Measurements from ENCODE around the gene FOXL2.

The FOXL2 gene

DNA sequence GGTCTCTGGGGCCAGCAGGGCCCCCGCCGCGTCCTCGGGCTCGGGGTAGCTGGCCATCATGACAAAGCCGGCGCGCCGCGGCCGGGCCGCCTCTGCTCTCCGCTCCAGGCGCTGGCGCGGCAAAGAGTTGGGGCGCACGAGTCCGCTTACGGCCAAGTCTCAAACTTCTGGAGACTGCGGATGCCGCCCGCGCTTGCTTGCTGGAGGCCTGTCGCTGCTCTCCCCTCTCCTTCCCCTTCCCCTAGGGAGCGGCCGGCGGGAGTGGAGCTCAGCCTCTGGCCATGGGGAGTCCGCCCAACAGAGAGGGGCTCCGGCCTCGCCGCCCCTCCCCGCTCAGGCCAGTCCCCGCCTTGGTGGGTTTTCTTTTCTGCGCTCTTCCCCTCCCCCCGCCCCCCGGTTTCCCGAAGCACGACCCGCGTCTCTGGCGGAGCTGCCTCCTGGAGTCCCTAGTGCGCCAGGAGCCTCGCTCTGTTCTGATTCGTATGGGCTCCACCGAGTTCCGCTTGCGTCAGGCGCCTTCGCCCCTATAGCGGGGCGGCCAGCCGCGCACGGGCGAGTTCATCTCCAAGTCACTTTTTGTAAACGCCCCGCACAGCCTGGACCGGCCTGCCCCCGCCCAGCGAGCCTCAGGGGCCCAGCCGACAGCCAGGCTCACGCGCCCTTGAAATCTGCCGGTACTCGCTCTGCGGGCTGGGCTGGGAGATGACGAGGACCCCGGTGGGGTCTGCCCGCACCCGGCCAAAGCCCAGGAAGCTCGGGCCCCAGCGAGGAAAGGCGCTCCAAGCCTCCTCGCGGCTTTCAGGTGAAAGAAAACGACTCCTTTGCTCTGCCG is at the start of gene FOXL2, which contains the start of gene FOXL2NB:
FOXL2 (minus strand) TSS at position 475 of the 832 bp plus-strand sequence; CDS start at position 60, 415 bp downstream.
FOXL2NB (plus strand) TSS at position 555 of the 832 bp plus-strand sequence; CDS start at position 703, 148 bp downstream.
- FAIRE-seq, result no peak

DNA sequence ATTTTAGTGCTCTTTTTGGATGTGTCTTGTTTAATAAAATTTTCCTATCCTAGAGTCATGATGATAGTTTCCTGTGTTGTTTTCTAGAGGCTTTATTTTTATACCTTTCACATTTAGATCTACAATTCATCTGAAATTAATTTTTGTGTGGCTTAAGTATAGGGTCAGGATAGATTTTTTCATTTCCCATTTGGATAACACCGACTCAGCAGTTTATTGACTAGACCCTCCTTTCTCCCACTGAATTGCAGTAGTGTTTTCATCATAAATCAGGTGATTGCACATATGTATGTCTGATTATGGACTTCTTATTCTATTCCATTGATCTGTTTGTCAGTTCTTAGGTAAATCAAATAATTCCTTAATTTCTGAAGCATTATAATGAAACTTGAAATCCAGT is 48.8 kb upstream of the FOXL2 start:
- DNase-seq (ENCODE audit: low spot score) (no peak), FAIRE-seq (no peak)

More for the DNA sequence above, at the start of gene FOXL2, which contains the start of gene FOXL2NB:
- no peak for DNase-seq (ENCODE audit: low spot score)

DNA sequence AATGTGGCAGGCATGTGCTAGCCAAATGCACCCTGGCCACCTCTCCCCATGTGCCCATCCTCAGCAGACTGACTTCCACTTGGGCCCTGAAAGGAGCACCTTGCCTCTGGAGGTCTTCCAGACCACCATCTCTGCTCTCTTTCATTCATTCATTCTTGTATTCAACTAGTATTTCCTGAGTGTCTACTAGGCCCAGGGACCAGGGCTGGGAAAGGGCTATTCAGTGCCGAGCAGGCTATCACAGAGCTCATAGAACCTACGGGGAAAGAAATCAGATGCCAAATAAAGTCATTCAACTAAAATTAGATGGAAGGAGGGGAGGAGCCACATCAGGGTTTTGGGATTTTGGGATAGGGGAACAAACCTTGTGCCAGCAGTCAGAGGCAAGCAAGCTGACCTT is 40.2 kb upstream of the FOXL2 start:
- no peak for DNase-seq (ENCODE audit: low spot score)

DNA sequence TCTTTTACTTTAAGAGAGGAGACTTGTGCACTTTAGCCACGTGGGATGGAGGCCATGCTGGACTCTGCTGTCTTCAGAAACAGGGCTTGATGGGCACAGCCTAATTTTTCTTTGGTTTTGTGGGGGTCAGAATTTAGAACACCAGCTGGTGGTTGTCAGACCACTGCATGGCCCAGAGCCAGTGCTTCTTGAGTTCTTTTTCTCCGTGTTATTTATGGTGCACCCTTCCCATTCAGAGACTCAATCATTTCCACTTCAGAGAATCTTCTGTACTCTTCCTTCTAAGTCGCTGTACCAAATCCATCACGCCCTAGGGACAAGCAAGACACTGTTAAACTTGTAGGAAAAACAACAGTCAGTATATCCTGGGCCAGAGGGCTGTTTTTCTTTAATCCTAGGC is 39.0 kb upstream of the FOXL2 start:
- FAIRE-seq, result no peak

More for the DNA sequence above, 40.2 kb upstream of the FOXL2 start:
- FAIRE-seq, result no peak

DNA sequence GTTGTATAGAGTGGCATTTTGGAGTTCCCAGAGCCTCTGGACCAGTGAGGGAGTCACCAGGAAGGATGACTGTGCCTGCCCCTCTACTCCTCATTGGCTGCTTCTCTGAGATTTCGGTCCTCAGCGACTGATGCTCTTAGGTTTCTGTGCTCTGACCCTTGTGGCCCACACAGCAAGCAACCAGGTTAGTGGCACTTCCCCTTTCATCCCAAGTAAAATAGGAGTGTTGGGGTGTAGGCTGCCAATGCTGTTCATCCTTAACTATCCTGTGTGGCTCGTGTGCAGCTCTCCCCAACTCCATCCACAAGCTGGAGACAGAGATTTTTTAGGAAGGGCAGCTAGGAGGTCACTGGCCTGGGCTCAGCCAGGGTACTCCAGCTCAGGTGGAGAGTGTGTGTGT is 37.9 kb upstream of the FOXL2 start:
- DNase-seq (ENCODE audit: low spot score), result no peak
- no peak for FAIRE-seq

More for the DNA sequence above, 39.0 kb upstream of the FOXL2 start:
- no peak for DNase-seq (ENCODE audit: low spot score)

DNA sequence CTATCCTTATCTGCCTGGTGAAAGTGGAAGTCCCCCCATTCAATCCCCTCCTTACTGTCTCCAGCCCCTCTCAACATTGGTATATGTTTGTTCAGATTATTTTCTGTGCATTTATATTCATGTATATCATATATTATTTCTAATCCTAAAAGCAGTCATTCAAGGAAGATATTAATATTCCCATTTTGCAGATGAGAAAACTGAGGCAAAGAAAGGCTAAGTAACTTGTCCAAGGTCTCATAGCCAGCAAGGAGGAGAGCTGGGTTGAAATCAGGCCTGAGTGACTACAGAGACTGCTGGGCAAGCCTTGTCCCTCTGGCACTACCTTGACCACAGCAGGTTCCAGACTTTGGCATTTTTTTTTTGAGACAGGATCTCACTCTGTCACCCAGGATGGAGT is 29.1 kb upstream of the FOXL2 start:
- no peak for FAIRE-seq

DNA sequence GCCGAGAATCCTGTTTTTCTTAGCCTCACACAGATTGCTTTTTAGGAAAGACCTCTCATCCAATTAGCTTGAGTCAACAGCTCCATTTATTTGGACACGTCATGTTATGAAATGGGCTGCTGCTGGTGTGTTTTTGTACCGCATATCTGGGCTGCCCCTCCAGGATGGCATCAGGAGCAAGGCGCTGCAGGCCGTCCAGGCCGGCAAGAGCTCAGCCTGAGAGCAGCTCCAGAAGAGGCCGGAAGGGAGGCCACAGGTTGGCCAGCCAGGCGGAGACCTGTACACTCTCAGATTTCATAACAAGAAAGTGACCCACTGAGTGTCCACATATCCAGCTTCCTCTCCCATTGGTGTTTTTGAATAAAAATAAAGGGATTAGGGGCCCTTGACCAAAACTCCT is 28.4 kb upstream of the FOXL2 start:
- no peak for FAIRE-seq
- no peak for DNase-seq (ENCODE audit: low spot score)

More for the DNA sequence above, 29.1 kb upstream of the FOXL2 start:
- no peak for DNase-seq (ENCODE audit: low spot score)

DNA sequence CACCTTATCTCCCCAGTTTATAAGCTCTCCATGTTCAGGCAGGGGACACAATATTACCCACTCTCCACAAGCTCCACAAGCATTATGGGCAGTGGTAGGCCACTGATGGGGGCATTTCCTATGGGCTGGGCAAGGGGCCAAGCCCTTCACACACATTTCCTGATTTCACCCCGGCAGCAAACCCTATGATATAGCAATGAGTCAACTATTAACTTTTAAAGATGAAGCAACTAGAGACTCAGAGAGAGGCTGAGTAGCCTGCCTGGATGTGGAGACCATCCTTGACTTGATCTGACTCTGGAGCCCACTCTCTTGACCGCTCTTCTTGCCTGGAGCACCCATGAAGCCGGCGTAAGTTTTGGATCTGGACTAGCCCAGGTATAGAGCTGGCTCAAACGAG is 27.5 kb upstream of the FOXL2 start:
- DNase-seq (ENCODE audit: low spot score), result peak; percentile 58

DNA sequence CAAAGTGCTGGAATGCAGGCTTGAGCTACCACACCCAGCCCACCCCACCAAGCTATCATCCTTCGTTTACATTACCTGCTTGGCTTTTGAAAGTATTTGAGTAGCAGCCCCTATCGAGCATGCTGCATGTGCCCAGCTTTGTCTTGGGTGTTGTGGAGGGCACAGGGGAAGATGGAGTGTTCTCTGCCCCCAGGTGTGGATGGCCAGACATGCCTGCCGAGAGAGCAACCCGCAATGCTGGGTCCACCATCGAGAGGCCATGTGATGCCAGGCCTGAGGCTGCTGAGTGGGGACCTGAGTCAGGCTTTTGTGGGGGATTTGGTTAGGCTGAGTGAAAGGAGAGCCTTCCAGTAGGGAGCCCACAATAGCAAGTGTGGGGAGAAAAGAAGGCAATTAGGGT is 26.0 kb upstream of the FOXL2 start:
- FAIRE-seq, result no peak
- DNase-seq (ENCODE audit: low spot score), result no peak

More for the DNA sequence above, 27.5 kb upstream of the FOXL2 start:
- peak; percentile 62 for FAIRE-seq

DNA sequence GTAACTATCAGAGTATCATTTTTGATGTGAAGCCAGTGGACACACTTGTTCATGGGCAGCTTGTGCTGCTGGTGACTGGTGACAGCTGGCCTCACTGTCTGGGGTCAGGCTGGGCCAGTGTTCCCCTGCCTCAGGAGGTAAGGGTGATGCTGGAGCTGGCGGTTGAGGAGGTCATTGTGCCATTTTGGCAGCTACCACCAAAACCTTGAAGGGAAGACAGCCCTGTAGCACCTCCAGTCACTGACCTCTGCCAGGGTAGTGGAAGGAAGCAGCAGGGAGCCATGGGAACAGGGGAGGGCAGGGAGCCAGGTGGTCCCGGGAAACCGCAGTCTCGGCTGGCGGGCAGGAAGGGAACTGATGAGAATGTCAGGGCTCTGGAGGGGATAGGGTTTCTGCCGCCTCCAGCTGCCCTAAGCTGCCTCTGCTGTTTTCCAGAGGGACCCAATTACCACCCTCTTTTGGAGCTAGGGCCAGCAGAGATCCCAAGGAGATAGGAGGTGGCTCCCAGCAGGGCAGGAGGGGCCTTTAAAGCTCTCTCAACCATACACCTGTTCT is 24.9 kb upstream of the FOXL2 start:
- FAIRE-seq, result no peak
- no peak for DNase-seq (ENCODE audit: low spot score)

DNA sequence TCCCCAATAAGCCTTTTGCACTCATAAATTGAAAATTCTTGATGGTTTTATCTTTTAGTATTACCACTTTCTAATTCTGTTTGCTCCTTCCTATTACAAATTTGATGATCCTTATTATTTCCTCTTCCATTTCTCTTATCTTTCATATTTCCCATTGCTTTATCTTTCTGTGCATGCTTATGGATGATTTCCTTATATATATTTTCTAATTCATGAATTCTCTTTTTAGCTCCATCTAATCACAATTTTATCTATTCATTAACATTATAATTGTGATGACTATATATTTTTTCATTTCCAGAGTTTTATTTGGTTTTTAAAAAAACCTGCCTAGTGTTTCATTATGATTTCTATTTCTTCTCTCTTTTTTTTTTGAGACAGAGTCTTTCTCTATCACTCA is 18.0 kb upstream of the FOXL2 start:
- FAIRE-seq, result no peak
- no peak for DNase-seq (ENCODE audit: low spot score)

DNA sequence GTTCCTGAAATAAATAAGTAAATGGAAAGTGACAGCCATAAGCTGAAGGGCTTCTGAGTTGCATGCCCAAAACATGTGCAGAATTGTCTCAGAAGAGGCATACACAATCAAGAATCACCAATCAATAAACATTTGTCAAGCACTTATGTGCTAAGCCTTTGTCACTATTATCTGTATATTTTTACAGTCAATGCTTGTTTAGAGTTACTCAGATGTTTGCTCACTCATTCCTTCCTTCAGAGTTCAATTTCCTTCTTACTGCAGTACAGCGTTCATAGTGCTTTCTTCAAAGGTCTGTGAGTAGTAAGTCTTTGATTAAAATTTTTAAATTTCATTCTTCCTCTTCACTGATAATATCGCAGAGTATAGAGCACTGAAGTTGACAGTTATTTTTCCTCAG is 17.3 kb upstream of the FOXL2 start:
- FAIRE-seq, result no peak

DNA sequence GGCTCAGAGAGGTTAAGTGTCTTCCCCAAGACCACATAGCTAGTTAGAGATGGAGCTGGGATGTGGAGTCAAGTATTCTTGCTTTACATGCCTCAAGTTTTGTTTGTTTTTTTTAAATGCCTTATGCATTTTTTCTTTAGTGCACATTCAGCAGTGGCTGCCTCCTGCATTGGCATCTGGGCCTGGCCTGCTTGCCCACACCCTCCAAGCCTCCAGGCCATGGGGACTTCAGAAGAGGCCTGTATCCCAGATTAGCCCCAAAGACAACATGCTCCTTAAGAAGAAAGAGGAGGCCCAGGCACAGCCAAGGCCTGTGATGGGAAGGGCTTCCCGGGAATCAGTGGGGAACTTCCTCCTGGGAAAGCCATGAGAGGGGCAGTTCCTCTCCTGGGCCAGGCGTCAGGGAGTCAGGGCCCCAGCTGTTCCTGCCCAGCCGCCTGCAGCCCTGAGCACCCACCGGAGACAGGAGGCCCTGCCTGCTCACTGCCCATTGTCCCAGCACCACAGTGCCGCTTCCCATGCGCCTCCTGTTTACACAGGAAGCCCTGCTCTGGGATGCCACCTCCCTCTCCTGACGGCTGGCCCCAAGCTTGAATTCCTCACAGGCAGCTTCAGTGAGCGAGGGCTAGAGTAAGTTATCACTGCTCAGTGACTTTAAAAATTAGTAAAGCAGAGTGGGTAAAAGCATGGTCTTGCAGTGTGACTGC is 16.1 kb upstream of the FOXL2 start:
- DNase-seq (ENCODE audit: low spot score) (no peak), FAIRE-seq (no peak)

More for the DNA sequence above, 17.3 kb upstream of the FOXL2 start:
- DNase-seq (ENCODE audit: low spot score), result no peak

DNA sequence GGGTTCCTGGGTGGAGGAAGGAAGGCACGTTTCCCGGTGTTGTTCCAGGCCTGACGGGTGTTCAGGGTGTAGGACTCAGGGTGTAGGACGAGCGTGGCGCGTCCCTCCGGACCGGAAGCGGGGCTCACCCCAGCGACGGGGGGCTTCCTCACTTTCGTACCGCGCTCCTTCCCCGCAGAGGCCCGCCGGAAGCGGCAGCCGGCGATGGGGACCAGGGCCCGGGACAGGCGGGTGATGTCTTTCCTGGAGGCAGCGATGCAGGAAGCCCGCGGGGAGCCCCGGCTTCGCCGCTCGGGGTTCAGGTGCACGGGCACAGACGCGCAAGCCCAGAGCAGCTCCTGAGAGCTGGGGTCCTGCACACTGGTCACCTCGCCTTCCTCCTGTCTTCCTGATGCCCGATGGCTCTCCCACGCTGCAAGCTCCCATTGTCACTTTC is 13.5 kb upstream of the FOXL2 start:
- no peak for FAIRE-seq
- no peak for DNase-seq (ENCODE audit: low spot score)

DNA sequence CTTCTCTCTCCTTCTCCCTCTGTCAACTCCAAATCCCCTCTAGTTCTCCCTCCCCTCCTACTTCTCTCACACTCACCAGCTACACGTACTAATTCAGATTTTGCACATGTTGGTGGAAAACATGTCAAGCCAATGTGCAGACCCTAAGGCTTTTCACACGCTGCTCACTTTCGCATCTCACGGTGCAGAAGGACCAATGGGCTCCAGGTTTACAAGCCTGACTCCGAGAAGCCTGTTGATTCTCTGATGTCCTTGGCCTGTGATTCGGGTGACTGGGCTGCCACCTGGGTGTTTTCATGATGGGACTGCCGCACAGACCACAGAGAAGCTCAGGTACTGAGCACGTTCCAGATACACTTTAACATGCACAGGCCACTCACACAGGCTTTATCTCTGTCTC is 3.8 kb upstream of the FOXL2 start:
- DNase-seq (ENCODE audit: low spot score) (no peak), FAIRE-seq (no peak)

DNA sequence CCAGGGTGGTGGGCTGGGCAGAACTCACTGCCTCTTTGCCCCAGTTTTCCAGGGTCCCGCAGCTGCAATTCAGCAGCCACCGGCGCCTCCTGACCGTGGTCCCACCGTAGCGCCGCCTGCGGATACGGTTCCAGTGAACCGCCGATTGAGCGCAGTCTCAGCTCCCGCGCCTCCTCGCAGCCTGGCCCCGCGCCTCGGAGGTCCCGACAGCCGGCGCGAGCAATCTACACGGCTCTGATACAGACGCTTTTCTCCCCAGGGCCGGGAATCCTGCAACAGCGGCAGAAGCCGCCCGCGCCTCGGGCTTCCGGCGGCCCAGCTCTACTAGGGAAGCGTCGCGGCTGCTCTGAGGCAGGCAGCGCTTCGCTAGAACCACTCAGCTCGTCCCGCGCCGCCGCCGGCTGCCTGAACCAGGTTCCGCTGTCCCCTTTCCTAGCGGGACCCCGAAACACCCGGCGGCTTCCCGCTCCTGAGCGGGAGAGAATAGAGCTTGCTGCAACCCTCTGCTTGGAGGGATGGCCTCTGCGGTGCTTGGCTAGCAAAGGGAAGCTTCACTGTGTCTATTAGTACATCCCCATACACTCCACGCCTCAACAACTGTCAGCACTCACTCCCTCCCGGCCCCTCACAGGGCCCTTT is 3.2 kb upstream of the FOXL2 start:
- FAIRE-seq, result no peak
- no peak for DNase-seq (ENCODE audit: low spot score)

DNA sequence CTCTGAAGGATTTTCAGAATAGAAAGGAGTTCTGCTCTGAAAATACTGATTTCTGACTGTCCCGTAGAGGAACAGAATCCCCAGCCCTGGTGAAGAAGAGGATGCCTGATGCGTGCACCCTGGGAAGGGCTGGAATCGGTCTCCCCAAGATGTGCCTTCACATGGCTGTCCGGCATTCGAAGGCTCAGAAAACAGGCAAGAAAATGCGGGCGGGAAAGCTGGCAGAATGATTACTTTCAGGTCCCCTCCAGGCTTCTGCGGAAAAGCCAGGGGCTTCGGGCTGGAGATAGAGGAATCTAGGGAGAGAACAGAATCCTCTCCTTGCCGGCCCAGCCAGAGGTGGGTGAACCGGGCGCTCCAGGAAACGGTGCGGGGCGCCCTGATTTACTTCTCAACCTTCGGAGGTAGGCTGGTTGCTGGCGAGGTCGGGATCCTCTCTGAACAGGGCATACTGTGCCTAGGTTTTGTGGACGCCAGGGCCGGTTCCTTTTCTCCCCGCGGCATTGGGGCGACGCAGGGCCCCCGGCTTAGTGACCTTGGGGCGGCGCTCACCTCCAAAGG is 2.6 kb upstream of the FOXL2 start:
- DNase-seq (ENCODE audit: low spot score), result no peak

DNA sequence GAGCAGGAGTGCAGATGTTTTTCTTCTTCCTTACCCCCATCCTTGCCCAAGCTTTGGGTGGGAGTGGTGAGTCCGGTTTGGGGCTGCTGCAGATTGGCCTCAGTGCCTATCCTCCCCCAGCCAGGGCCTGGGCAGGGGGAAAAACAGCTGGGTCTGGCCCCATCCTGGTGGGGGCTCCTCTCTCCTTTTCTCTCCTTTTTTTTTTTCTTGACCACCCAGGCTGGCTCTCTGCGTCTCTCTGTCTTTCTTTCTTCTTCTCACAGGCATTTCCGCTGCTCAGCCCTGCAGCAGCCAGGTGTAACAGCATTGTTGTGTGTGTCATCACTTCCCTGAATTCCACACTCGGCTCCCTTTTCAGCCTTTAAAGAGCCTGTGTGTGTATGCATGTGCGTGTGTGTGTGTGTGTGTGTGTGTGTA is 2.1 kb upstream of the FOXL2 start:
- DNase-seq (ENCODE audit: low spot score) (no peak), FAIRE-seq (no peak)

More for the DNA sequence above, 2.6 kb upstream of the FOXL2 start:
- no peak for FAIRE-seq

DNA sequence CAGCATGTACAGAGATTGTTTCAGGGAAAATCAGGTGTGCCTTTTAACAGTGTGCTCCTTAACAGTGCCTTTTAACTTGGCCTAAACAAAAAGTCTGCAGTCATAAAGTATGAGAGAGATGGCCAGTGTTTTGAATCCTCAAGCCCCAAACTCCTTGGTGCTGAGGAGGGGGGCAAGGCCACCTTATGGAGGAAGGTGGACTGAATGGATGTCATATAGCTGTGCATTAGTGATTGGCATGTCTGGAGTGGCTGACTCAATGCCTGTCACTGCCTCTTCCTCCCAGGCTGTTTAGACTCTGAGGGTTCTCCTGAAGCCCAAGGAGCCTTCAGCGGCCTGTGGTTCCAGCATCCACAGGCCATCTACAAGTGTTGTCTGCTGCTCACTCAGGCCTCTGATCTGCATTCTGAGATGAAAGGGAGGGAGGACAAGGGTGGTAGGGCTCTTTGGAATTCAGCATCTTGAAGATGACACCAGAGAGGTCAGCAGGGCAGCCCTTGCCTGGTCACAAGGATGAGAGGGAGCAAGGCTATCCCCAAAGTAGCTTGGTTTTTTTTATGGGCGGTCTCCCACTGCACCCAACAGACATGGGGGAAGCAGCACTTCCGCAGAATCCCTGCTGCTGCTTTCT is 1.5 kb upstream of the FOXL2 start:
- FAIRE-seq, result no peak
- no peak for DNase-seq (ENCODE audit: low spot score)

DNA sequence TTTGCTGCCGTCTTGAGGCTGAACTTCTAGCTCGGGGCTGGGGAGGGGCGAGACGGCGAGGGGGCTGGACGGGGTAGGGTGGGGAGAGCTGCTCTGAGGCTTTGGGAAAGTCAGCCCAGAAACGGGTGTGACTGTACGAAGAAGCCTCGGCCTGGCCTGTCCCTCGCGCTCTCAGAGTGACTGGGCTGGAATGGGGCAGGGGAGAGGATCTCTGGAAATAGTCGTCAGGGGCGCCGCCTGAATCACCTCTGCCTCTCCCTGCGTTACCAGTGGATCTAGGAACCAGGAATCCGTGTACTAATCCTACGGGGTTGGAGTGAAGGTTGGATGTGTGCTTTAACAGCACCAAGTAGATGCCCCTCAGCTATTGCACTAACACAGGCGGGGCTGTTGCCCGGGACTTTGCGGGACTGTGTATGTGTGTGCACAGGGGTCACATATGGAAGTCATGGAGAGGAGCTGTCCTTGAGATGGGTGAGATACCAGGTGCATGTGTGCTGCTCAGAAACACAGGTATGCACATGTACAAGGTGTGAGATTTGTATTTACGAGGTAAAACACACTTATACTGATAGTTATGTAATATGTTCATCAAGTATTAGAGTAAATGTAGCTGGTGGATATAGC is 671 bp upstream of the FOXL2 start:
- DNase-seq (ENCODE audit: low spot score) (no peak), FAIRE-seq (no peak)

Measured in RCC 7860 (cell line).